T47D (cell line): ENCODE results near the gene SCAMP1.

Experiments used
- DNase-seq, 2 experiments: peaks; one replicate each; pipeline versions ENCODE4 v3.0.0 to v3.0.0-alpha.2; 2011 to 2012; ENCODE audit warnings: low read depth in 1 of 2, low spot score in 1 of 2
- JUND ChIP-seq: IDR thresholded peaks from 2 replicates; pipeline ENCODE4 v1.6.1; 2012; ENCODE audit warnings: low read depth
- in situ Hi-C: cut with HindIII; loops from 2 replicates; pipeline ENCODE4 v1.10.0; 2016; ENCODE audit warnings: low sequenced_read_pairs, low pct_unique_long_range_greater_than_20kb

SCAMP1 gene

DNA sequence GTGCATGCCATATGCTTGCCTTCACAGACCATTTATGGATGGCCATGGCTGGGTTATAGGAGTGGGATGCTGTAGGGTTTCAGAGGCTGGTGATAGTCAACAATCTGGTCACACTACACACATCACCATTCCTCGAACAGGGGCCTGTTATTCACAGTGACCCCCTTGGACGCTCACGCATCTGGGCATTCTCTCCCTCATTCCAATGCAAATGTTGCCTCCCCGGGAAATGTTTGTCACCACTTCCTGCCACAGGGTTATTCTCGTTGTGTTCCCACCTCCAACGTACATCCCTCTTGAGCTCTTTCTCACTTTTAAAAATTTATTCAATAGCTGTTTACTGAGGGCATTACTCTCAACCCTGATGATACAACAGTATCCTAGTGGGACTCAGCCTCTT is 135.4 kb downstream of the SCAMP1 start:
- DNase-seq: no peak
- no peak for TF ChIP-seq JUND
- in situ Hi-C loops: no loop called here

DNA sequence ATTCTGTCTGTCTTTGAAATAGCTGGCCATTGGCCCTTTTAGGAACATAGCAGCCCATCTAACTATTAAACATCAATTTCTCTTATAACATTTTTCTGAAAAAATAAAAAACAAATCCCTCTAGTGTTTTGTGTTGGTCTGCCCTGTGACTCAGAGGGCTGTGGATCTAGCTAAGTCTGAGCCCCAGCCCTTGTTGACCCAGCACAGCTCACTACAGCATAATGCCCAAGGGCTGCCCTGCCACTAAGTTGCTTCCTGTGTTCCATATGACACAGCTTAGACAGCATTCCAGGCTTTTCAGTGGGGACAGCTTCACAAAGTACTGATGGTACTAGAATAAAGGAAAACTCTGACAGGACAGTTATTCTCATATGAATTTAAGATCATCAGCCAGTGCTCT is 136.0 kb downstream of the SCAMP1 start:
- in situ Hi-C loops: no loop called here
- TF ChIP-seq JUND: no peak
- DNase-seq: no peak

DNA sequence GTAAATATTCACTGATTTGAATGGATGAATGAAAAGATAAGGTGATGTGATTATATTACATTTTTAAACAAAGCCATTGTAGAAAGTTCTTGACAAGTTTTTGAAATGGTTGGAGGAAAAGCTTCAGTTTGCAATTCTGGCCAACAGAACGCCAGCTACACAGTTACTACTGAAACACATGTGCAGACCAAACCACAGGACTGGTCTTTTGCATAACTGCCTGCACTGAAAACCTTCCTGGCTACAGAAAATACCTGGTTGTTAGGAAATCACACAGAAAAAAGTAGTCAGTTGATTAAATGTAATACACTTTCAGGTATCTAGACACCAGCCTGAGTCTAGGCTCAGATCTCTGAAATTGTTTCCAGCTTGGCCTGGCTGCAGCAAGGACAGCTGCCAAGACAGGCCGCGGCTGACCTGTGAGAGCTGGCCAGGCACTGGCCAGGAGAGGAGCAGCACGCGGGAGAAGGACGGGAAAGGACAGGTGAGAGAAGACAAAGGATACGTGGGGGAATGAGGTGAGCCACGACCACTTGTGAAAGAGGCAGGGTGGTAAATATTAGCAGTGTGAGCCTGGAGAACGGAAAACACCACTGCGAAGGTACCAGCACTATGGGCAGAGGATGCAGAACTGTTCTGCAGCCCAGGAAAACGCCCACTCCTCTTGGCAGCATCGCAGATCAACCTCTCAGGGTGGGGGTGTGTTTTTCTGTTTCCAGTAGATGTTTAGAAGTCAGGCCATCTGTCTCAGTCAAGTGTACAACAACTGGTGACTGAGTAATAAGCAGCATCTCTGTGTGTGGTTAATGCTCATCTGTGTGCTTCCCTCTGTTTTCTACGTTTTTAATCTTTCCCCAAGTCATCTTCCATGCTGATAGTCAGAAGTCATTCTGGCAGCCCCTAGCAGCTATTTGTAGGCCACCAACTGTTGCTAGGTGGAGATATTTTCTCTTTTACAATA is 137.4 kb downstream of the SCAMP1 start:
- in situ Hi-C loops: no loop called here
- TF ChIP-seq JUND: no peak
- no peak for DNase-seq

DNA sequence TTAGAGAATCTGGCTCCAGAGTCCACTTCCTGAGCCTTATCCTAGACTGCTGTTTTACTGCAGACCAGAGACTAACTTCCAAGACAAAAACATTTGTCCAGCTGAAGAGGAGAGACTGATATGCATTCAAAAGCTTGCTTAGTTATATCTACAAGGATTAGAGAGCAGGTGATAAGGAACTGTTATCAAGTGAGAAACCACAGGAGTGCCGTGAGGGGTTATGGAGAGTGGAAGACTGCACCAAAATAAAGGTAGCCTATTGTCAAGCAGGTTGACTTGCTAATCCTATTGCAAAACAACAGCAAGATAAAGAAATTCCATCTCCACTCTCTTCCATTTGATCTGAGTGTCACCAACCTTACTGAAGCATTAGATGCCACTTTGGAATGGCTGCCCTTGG is 139.1 kb downstream of the SCAMP1 start:
- in situ Hi-C loops: no loop called here
- TF ChIP-seq JUND: no peak
- no peak for DNase-seq

DNA sequence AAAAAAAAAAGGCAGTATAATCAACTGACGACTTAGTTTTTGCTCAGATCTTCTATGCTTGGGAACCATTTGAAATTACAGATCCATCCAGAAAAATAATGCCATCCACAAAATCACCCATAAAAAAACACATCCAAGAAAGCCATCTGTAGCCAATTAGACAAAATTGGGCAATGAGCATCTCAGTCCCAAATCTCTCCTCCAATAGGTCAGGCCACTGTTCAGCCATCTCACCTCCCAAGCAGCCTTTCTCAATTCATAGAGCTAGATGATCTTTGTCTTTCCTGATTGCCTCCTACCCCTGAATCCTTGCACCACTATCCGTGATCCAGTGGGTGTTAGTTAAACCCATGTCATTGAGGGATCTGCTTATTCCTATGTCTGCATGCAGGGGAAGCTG is 139.6 kb downstream of the SCAMP1 start:
- DNase-seq: no peak
- TF ChIP-seq JUND: no peak
- in situ Hi-C loops: no loop called here

DNA sequence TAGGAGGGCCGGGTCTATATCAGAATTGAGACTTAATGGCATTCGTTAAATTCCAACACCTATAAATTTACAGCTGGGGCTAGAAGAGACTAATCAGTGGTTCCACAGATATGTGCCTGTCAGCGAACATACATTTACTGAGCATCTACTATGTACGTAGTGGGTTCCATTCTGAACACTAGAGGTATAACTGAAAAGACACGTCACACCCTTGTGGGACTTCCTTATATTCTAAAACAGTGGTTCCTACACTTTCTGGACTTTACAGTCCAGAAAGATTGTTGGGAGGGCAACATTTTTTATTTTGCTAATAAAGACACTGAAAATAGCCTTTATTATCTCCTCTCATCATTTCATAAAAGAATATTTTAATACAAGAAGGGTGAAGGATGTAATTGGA is 140.5 kb downstream of the SCAMP1 start:
- in situ Hi-C loops: no loop called here
- DNase-seq: no peak
- TF ChIP-seq JUND: no peak

DNA sequence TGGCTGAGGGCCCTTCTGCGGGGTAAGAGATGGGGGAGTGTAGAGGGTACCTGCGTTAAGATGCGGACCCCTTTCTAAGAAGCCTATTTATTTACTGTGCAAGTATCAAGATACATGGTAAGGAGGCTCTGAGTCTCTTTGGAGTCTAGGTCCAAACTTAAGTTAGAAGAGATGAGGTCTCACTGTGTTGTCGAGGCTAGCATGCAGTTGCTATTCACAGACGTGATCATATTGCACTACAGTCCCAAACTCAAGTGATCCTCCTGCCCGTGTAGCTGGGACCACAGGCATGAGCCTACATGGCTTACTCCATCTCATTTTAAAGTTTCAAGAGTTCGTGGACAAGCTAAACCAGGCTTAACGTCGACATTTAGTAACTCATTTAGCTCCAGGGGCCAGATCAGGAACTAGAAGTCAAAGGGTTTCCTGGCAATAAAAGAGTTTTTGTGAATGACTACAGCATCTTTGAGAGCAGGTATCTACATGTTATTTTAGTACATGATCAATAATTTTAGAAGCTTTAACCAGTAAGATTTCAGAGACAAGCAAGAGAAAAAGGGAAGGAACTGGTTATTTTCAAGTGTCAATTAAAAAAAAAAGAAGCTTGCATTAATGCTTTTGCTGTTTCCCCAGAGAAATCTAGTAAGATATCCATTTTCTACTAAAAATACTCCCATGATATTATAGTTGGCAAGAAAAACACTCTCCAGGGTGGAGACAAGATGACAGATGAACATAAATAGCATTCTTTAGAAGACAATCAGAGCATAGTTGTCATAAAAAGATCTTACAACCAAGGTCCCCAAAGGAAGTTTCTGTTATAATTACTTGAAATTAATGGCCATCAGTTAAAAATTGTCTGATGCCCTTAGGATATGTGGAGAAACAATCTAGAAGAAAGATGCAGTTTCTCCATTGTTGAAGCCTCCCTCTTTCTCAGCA is 141.3 kb downstream of the SCAMP1 start:
- DNase-seq: no peak
- no peak for TF ChIP-seq JUND
- in situ Hi-C loops: no loop called here

DNA sequence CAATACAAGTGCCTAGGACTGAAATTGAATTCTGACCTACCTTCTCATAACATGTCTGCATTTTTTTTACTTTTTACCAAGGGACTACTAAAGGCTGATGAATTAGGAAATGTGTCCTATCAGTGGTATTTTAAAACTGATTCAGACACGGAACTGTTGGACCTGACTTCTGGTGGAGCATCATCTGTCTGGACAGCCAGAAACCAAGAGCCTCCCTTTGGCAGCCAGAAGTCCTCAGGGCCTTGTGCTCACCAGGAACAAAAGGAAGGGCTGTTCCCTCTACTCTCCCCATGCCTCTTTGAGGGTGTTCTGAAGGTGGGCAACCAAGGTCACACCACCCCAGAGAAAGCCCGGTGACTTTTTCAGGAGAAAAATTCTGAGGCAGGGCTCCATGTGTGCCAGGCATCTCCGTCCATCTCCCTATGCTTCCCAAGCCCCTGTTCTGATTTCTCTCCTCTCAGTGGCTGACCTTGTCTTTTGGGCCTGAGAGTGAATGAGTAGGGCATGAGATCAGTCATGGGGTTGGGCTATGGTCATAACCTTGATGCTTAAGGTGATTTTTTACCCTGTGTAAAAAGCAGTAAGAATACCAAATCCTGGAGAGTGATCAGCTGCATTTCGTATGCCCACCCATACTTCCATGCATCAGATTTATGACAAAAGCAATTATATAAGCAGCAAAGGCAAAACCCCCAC is 143.7 kb downstream of the SCAMP1 start:
- DNase-seq: no peak
- no peak for TF ChIP-seq JUND
- in situ Hi-C loops: no loop called here

DNA sequence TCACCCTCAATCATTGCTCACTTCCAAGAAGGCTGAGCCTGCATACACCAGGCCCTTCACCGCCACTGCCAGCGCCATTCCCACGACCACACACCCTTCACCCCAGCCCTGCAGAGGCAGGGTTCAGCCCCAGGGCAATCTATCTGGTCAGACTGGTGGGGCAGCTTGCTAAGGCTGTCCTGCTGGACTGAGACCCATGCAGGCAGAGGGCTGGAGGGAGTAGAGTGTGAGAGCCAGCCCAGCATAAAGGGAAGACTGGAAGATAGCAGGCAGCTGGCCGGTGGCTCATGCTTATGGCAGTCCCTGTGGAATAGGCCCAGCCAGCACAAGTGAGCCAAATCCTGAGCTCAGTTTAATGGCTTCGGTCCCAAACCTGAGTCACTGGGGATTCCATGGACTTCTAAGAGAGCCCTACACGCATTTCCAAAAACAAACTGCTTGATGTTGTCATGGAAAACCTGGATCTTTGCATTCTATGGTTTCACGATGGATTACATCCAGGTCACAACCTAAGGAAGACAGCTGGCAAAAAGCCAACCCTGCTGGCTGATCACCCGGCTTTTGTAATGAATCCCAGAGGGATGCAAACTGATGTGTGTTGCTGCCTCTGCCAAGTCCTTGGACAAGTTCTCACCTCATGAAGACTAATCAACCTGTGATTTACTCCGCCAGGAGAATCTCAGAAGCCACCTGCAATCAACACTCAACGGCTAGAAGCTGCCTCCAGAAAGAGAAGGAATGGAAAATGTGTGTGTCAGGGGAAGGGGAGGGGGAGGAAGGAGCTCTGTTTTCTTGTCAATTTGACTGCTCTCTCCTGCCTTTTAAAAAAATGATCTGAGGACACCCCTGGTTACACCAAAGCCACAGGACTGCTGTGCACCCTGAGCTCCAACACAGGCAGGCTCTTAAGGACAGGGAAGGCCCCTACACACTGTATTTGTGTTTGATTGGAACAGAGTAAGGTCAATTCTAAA is 144.6 kb downstream of the SCAMP1 start:
- DNase-seq: peak; percentile 65 to 87
- no peak for TF ChIP-seq JUND
- in situ Hi-C loops: no loop called here

DNA sequence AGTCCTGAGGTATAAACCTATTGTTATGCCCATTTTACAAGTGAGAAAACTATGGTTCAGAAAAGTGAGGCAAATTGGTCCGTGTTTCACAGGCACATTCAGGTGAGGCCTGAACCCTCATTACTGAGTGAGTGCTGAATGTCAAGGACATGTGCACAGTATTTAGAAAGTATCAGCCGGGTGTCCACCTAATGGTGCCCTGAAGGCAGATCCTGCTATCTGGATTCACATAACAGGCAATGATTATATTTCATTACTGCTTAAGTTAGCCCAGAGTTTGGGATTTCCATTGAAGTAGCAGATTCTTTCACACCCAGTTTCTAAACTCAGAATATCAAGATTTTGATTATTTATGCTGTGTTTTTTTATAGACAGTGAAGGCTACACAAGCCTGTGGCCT is 145.4 kb downstream of the SCAMP1 start:
- in situ Hi-C loops: no loop called here
- TF ChIP-seq JUND: no peak

DNA sequence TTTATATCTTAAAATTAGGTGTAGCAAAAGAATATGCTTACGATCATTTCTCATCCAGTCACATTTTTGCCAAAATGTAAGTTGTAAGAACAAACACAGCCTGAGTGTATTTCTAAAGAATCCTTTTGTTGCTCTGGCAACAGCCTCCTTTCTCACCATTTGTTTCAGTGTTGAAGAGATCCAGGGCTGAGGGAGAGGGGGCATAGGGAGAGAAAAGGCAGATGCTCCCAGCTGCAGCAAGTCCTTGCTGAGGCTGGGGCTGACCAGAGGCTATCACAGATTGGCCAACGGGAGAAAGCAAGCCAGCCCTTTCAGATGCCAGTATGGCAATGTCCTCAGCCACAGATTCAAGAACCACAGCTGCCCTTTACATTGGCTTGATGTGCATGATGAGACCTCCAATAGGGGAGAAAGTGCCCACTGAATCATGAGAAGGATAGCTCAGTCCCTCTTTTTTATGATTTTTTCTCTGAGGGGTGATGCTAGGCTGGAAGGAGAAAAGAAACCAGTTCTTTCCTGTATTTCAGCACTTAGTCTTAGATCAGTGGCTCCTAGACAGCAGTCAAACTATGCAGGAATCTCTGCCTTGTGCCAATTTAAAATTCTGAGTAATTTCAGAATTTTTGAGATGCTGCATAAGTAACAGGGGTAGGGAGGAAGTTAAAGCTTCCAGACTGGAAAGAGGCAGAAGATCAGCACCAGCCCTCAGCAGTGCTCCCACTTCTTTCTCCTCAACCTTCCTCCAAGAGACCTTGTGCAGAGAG is 146.0 kb downstream of the SCAMP1 start:
- no peak for DNase-seq
- TF ChIP-seq JUND: no peak
- in situ Hi-C loops: no loop called here

More for the DNA sequence above, 145.4 kb downstream of the SCAMP1 start:
- no peak for DNase-seq
